GM23338 (cell line): ENCODE results near the gene NDUFS5. TPM values are rescaled to one million over a fixed set of nuclear protein-coding genes. Genes with fewer than 3 reads are reported as not detected.
A peak's percentile ranks its signal among the peaks of the same experiment; 100 is the strongest.
"Not testable (repeated sequence)": the region's sequence is repeated elsewhere in the genome, so short reads cannot be mapped to it uniquely, and the experiment has no call there.

Source experiments
- ATAC-seq: fragments of 200-7000 bp; cut with Tn5 transposase; 3 replicates; pipeline ENCODE4 v1.9.1; 2020
- DNase-seq: peaks from one replicate; pipeline ENCODE4 v3.0.0-alpha.2; 2015; ENCODE audit warnings: low spot score
- H2AFZ ChIP-seq: fragments of 200-600 bp; sonication (generic); 2 replicates; pipeline ENCODE4 v1.8.0; 2016; ENCODE audit warnings: antibody characterized with exemption, mild to moderate bottlenecking, moderate library complexity
- H3F3A ChIP-seq: fragments of 200-600 bp; sonication (generic); replicated peaks from 2 replicates; pipeline ENCODE4 v1.8.0; 2017; ENCODE audit warnings: antibody characterized with exemption, mixed run types, low read depth
- H3K27ac ChIP-seq: fragments of 200-600 bp; sonication (generic); 2 replicates; pipeline ENCODE4 v1.6.1; 2016; ENCODE audit warnings: low read depth
- H3K27me3 ChIP-seq: fragments of 200-600 bp; sonication (generic); 2 replicates; pipeline ENCODE4 v1.8.0; 2016; ENCODE audit warnings: mild to moderate bottlenecking, mixed run types, moderate library complexity; ENCODE audit not compliant: insufficient read depth
- H3K36me3 ChIP-seq: fragments of 200-600 bp; sonication (generic); 2 replicates; pipeline ENCODE4 v1.8.0; 2016; ENCODE audit warnings: mild to moderate bottlenecking; ENCODE audit not compliant: insufficient read depth
- H3K4me1 ChIP-seq: fragments of 200-600 bp; sonication (generic); 2 replicates; pipeline ENCODE4 v1.8.0; 2016; ENCODE audit warnings: mild to moderate bottlenecking, moderate library complexity; ENCODE audit not compliant: insufficient read depth
- H3K4me2 ChIP-seq: fragments of 200-600 bp; sonication (generic); 2 replicates; pipeline ENCODE4 v1.7.1; 2017; ENCODE audit warnings: mixed run types
- H3K4me3 ChIP-seq: fragments of 200-600 bp; sonication (generic); 2 replicates; pipeline ENCODE4 v1.6.1; 2016; ENCODE audit warnings: mixed run types
- H3K79me2 ChIP-seq: fragments of 200-600 bp; sonication (generic); replicated peaks from 2 replicates; pipeline ENCODE4 v1.8.0; 2017; ENCODE audit warnings: mild to moderate bottlenecking; ENCODE audit not compliant: insufficient read depth
- H3K9me2 ChIP-seq: fragments of 200-600 bp; sonication (generic); 2 replicates; pipeline ENCODE4 v1.8.0; 2017; ENCODE audit not compliant: insufficient read depth
- H4K20me1 ChIP-seq: fragments of 200-600 bp; sonication (generic); replicated peaks from 2 replicates; pipeline ENCODE4 v1.8.0; 2017; ENCODE audit warnings: mild to moderate bottlenecking; ENCODE audit not compliant: insufficient read depth
- H3K27ac Mint-ChIP-seq: 2 replicates; pipeline ENCODE4 v1.8.0; 2020; ENCODE audit warnings: inconsistent platforms, mild to moderate bottlenecking, moderate library complexity, mixed read lengths
- H3K27me3 Mint-ChIP-seq: 3 replicates; pipeline ENCODE4 v1.8.0; 2022; ENCODE audit warnings: low read depth, mild to moderate bottlenecking, moderate library complexity, mixed read lengths, inconsistent platforms; ENCODE audit not compliant: insufficient read depth, poor library complexity
- H3K36me3 Mint-ChIP-seq: 3 replicates; pipeline ENCODE4 v1.8.0; 2021; ENCODE audit warnings: low read depth, mild to moderate bottlenecking, inconsistent platforms, moderate library complexity, mixed read lengths
- H3K4me1 Mint-ChIP-seq: 3 replicates; pipeline ENCODE4 v1.8.0; 2020; ENCODE audit warnings: mild to moderate bottlenecking, inconsistent platforms, mixed read lengths
- H3K4me3 Mint-ChIP-seq: 3 replicates; pipeline ENCODE4 v1.8.0; 2021; ENCODE audit warnings: moderate library complexity, mild to moderate bottlenecking, inconsistent platforms, mixed read lengths
- H3K9me3 Mint-ChIP-seq: 3 replicates; pipeline ENCODE4 v1.8.0; 2020; ENCODE audit warnings: moderate library complexity, mild to moderate bottlenecking, inconsistent platforms, mixed read lengths
- CREB1 ChIP-seq: fragments of 250-450 bp; sonication (Bioruptor Pico); IDR thresholded peaks from 2 replicates; pipeline ENCODE4 v1.5.0; 2020; ENCODE audit warnings: low read depth, mild to moderate bottlenecking, moderate library complexity
- EZH2 ChIP-seq: fragments of 200-600 bp; sonication (generic); IDR thresholded peaks from one replicate; pipeline ENCODE4 v1.8.0; 2017; ENCODE audit warnings: antibody characterized with exemption, mild to moderate bottlenecking, low read depth; ENCODE audit not compliant: unreplicated experiment
- NANOG ChIP-seq: IDR thresholded peaks from 2 replicates; pipeline ENCODE4 v1.6.1; 2016; ENCODE audit warnings: antibody characterized with exemption, borderline replicate concordance
- POLR2AphosphoS5 ChIP-seq: IDR thresholded peaks from 2 replicates; pipeline ENCODE4 v1.6.1; 2016; ENCODE audit warnings: antibody characterized with exemption, low read depth
- STAT1 ChIP-seq: IDR thresholded peaks from one replicate; pipeline ENCODE4 v1.6.1; 2016; ENCODE audit warnings: antibody characterized with exemption; ENCODE audit not compliant: unreplicated experiment
- ZNF114 ChIP-seq: fragments of 250-450 bp; sonication (Bioruptor Pico); IDR thresholded peaks from 2 replicates; pipeline ENCODE4 v1.5.0; 2020; ENCODE audit warnings: mild to moderate bottlenecking, moderate library complexity
- ZNF331 ChIP-seq: fragments of 250-450 bp; sonication (Bioruptor Pico); IDR thresholded peaks from 2 replicates; pipeline ENCODE4 v1.5.0; 2020; ENCODE audit warnings: low read depth, mild to moderate bottlenecking, moderate library complexity
- polyA plus RNA-seq: library from polyadenylated mRNA; unstranded; fragments of >200 nt; fragmentation: Nextera tagmentation; extraction: Ambion mirVana; gene quantifications from 2 replicates; pipeline ENCODE4 v1.2.1, GENCODE V29; 2016
- total RNA-seq: library from RNA; depleted of rRNA; stranded (reverse); fragments of >200 nt; shearing (Covaris generic); gene quantifications from 2 replicates; pipeline ENCODE4 v1.2.3, GENCODE V29; 2014
- TF ChIP-seq, protein P1 (sequence below): IDR thresholded peaks from one replicate; pipeline ENCODE4 v1.6.1; 2018; ENCODE audit warnings: antibody characterized with exemption; ENCODE audit not compliant: unreplicated experiment
- TF ChIP-seq, protein P2 (sequence below): IDR thresholded peaks from 2 replicates; pipeline ENCODE4 v1.6.1; 2016; ENCODE audit warnings: antibody characterized with exemption

NDUFS5 gene
- total and polyA plus RNA-seq, 2 experiments from 2014 or later, result 532 to 2,534 TPM

DNA sequence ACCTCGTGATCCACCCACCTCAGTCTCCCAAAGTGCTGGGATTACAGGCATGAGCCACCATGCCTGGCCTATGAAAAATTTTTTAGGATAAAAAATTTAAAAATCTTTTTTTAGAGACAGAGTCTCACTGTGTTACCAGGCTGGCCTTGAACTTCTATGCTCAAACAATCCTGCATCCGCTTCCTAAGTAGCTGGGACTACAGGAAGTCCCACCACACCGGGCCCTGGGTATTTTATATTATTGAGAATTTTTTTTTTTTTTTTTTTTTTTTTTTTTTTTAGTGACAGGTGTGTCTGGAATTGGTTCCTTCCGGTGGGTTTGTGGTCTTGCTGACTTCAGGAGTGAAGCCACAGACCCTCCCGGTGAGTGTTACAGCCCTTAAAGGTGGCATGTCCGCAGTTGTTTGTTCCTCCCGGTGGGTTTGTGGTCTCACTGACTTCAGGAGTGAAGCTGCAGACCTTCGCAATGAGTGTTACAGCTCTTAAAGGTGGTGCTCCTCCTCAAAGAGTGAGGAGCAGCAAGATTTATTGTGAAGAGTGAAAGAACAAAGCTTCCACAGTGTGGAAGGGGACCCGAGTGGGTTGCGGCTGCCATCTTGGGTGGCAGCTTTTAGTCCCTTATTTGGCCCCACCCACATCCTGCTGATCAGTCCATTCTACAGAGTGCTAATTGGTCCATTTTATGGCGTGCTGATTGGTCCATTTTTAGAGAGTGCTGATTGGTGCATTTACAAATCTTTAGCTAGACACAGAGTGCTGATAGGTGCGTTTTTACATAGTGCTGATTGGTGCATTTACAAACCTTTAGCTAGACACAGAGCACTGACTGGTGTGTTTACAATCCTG is 48.5 kb upstream of the NDUFS5 start:
- H3K4me2 ChIP-seq, H3K79me2 ChIP-seq, H3K27ac ChIP-seq, H3K27me3 Mint-ChIP-seq, H3K27ac Mint-ChIP-seq, H2AFZ ChIP-seq, H3K27me3 ChIP-seq, H3K4me1 Mint-ChIP-seq, H3K4me1 ChIP-seq, H3K4me3 Mint-ChIP-seq, H4K20me1 ChIP-seq, H3F3A ChIP-seq, H3K9me2 ChIP-seq, H3K4me3 ChIP-seq, H3K36me3 ChIP-seq, DNase-seq, ATAC-seq: not testable (repeated sequence)
- peaks cover 13% of the 10 kb centered on the region; the same call in 2 of the 3 replicates for H3K36me3 Mint-ChIP-seq
- peaks cover 28% of the 10 kb centered on the region for H3K9me3 Mint-ChIP-seq

DNA sequence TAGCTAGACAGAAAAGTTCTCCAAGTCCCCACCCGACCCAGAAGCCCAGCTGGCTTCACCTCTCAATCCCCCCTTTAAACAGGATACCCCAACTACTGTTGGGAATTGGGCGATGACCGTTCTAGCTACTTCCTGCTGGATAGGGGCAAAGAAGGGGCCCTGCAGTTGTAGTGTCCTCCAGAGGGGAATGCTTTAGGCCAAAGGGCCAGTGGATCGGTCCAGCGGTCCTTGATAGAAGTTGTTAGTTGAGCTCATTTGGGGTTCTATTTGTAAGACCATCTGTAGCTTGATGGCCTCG is 48.0 kb upstream of the NDUFS5 start:
- not testable (repeated sequence) for H2AFZ ChIP-seq, H3K27me3 Mint-ChIP-seq, ATAC-seq, H3K4me2 ChIP-seq, H3K4me1 Mint-ChIP-seq, H3K36me3 ChIP-seq, H3K9me2 ChIP-seq, H3K4me3 ChIP-seq, H3K27ac Mint-ChIP-seq, DNase-seq, H3K27ac ChIP-seq, H3K79me2 ChIP-seq, H3K4me1 ChIP-seq, H3F3A ChIP-seq, H4K20me1 ChIP-seq, H3K4me3 Mint-ChIP-seq, H3K27me3 ChIP-seq
- peaks cover 28% of the 10 kb centered on the region for H3K9me3 Mint-ChIP-seq
- peaks cover 13% of the 10 kb centered on the region; the same call in 2 of the 3 replicates for H3K36me3 Mint-ChIP-seq

DNA sequence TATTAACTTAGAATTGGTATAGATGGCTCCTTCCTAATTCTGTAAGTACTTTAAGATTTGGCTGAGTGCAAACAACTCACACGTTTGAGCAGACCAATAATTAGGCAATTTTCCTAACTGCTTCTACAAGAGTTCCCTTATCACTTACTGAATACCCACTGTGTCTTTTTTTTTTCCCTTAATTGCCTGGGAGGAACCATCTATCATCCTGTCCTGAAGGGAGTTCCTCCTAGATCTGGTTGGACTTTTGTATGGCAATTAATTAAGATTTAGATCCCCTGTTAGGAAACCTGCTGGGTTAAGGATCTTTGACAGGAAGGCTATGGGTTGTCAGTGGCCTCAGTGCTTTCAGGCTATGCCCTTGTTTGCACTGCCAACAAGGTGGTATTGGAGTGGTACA is 46.8 kb upstream of the NDUFS5 start:
- H3K9me3 Mint-ChIP-seq, result peaks cover 28% of the 10 kb centered on the region
- H3K36me3 Mint-ChIP-seq, result peaks cover 13% of the 10 kb centered on the region; the same call in 2 of the 3 replicates
- H3K27me3 Mint-ChIP-seq, ATAC-seq, H3K4me1 Mint-ChIP-seq, H3K27me3 ChIP-seq, H3K79me2 ChIP-seq, DNase-seq, H3K4me3 ChIP-seq, H3K4me2 ChIP-seq, H4K20me1 ChIP-seq, H2AFZ ChIP-seq, H3K27ac ChIP-seq, H3K27ac Mint-ChIP-seq, H3K4me3 Mint-ChIP-seq, H3K4me1 ChIP-seq, H3F3A ChIP-seq, H3K9me2 ChIP-seq, H3K36me3 ChIP-seq: not testable (repeated sequence)

DNA sequence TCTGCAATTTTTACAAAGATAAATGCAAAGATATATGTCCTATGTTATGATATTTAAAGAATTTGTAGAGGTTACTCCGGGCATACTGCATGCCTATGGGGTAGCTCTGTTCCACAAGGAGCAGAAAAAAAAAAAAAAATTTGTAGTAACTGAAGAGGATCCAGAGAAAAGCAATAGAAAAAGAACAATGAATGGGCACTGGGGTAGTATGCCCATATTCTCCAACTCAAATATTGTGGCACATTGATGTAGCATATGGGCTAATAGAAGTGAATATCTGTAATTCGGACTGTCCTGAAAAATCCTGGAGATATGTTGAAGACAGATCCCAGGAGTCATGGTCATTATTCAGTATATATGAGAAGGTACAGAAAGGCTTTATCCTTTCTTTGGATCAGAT is 36.2 kb upstream of the NDUFS5 start:
- Mint-ChIP-seq H3K4me1 (peaks cover 51% of the 10 kb centered on the region), H3K36me3 (peaks cover 31% of the 10 kb centered on the region)
- TF ChIP-seq NANOG, result no peak
- no peak for TF ChIP-seq ZNF114 (CRISPR knock-in tag)
- TF ChIP-seq EZH2, result no peak
- no peak for TF ChIP-seq STAT1
- no peak for TF ChIP-seq POLR2AphosphoS5
- TF ChIP-seq, protein P1, sequence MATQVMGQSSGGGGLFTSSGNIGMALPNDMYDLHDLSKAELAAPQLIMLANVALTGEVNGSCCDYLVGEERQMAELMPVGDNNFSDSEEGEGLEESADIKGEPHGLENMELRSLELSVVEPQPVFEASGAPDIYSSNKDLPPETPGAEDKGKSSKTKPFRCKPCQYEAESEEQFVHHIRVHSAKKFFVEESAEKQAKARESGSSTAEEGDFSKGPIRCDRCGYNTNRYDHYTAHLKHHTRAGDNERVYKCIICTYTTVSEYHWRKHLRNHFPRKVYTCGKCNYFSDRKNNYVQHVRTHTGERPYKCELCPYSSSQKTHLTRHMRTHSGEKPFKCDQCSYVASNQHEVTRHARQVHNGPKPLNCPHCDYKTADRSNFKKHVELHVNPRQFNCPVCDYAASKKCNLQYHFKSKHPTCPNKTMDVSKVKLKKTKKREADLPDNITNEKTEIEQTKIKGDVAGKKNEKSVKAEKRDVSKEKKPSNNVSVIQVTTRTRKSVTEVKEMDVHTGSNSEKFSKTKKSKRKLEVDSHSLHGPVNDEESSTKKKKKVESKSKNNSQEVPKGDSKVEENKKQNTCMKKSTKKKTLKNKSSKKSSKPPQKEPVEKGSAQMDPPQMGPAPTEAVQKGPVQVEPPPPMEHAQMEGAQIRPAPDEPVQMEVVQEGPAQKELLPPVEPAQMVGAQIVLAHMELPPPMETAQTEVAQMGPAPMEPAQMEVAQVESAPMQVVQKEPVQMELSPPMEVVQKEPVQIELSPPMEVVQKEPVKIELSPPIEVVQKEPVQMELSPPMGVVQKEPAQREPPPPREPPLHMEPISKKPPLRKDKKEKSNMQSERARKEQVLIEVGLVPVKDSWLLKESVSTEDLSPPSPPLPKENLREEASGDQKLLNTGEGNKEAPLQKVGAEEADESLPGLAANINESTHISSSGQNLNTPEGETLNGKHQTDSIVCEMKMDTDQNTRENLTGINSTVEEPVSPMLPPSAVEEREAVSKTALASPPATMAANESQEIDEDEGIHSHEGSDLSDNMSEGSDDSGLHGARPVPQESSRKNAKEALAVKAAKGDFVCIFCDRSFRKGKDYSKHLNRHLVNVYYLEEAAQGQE, result no peak
- TF ChIP-seq CREB1 (CRISPR knock-in tag), result no peak
- TF ChIP-seq ZNF331, result no peak
- TF ChIP-seq, protein P2, sequence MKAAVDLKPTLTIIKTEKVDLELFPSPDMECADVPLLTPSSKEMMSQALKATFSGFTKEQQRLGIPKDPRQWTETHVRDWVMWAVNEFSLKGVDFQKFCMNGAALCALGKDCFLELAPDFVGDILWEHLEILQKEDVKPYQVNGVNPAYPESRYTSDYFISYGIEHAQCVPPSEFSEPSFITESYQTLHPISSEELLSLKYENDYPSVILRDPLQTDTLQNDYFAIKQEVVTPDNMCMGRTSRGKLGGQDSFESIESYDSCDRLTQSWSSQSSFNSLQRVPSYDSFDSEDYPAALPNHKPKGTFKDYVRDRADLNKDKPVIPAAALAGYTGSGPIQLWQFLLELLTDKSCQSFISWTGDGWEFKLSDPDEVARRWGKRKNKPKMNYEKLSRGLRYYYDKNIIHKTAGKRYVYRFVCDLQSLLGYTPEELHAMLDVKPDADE, result no peak

More for the DNA sequence above, 36.2 kb upstream of the NDUFS5 start:
- Mint-ChIP-seq H3K27ac (peak overlapping the region; percentile 97), H3K9me3 (no peaks in the 10 kb centered on the region), H3K4me3 (peak overlapping the region; percentile 95), H3K27me3 (peaks cover 7% of the 10 kb centered on the region)
- no peak for DNase-seq
- peaks cover 6% of the 10 kb centered on the region for H3F3A ChIP-seq
- no peaks in the 10 kb centered on the region for H3K9me2 ChIP-seq
- H3K4me3 ChIP-seq, result peak overlapping the region; percentile 87
- H3K36me3 ChIP-seq, result peaks cover 2% of the 10 kb centered on the region
- no peak overlapping the region for H2AFZ ChIP-seq
- H4K20me1 ChIP-seq, result peaks cover 28% of the 10 kb centered on the region
- peak overlapping the region; percentile 98 for H3K27ac ChIP-seq
- H3K27me3 ChIP-seq, result no peaks in the 10 kb centered on the region
- H3K4me2 ChIP-seq, result peak overlapping the region; percentile 72
- ATAC-seq, result no peak
- peaks cover 54% of the 10 kb centered on the region for H3K4me1 ChIP-seq
- H3K79me2 ChIP-seq, result peaks cover 39% of the 10 kb centered on the region
